T-helper 17 cell (primary cell): Measurements from ENCODE around the gene YAP1. TPM values are rescaled to one million over a fixed set of nuclear protein-coding genes. Genes with fewer than 3 reads are reported as not detected.

Source experiments
- ATAC-seq: fragments of 150-1000 bp; cut with Tn5 transposase; 2 replicates; pipeline ENCODE4 v1.10.0; 2021; ENCODE audit warnings: mild to moderate bottlenecking, moderate library complexity
- DNase-seq, 3 donors: peaks; one replicate each; pipeline versions ENCODE4 v3.0.0 to v3.0.0-alpha.2; 2020 to 2021
- H3K9me3 ChIP-seq: one replicate; pipeline ENCODE4 v1.7.0; 2013; ENCODE audit warnings: low read length, mild to moderate bottlenecking; ENCODE audit not compliant: control insufficient read depth, poor library complexity, severe bottlenecking
- H3K27ac Mint-ChIP-seq: one replicate; pipeline ENCODE4 v1.8.0; 2022; ENCODE audit warnings: mild to moderate bottlenecking, moderate library complexity, mixed read lengths
- H3K27me3 Mint-ChIP-seq: one replicate; pipeline ENCODE4 v1.8.0; 2022; ENCODE audit warnings: mixed read lengths
- H3K36me3 Mint-ChIP-seq: one replicate; pipeline ENCODE4 v1.8.0; 2022; ENCODE audit warnings: low read depth, mixed read lengths
- H3K4me1 Mint-ChIP-seq: one replicate; pipeline ENCODE4 v1.8.0; 2022; ENCODE audit warnings: mild to moderate bottlenecking, mixed read lengths
- H3K4me3 Mint-ChIP-seq: one replicate; pipeline ENCODE4 v1.8.0; 2022; ENCODE audit warnings: mild to moderate bottlenecking, moderate library complexity, mixed read lengths
- total RNA-seq, 4 donors: library from RNA in 2 of 4; stranded (reverse) in 2 of 4; gene quantifications; one replicate each; pipeline ENCODE4 v1.2.3 and lab custom pipeline; 2022 to 2026

Gene YAP1
- total RNA-seq, 2 donors from 2014 or later: 0.20 TPM; not detected in 1

DNA sequence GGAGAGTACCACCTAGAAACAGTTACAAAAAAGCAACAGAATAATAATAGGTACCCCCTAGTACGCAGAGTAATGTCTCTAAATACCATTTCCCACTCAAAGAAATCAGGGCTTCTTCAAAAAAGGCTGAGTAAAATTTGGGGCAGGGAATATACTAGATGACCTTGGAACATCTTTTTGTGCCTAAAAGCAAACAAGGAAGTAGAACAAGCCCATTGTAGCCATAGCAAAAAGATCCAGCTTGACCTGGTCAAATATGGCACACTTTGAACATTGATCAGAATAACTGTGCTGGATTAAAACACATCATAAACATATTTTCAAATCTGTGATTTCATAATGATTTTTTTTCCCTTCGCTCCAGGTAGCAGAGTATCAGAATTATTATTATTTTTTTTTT, 91.5 kb downstream of the YAP1 start:
- Mint-ChIP-seq H3K4me3 (no peak overlapping the region), H3K27me3 (peaks cover 50% of the 10 kb centered on the region), H3K36me3 (no peaks in the 10 kb centered on the region), H3K4me1 (no peaks in the 10 kb centered on the region), H3K27ac (no peak overlapping the region)
- no peak for DNase-seq
- ATAC-seq: no peak
- no peaks in the 10 kb centered on the region for H3K9me3 ChIP-seq

DNA sequence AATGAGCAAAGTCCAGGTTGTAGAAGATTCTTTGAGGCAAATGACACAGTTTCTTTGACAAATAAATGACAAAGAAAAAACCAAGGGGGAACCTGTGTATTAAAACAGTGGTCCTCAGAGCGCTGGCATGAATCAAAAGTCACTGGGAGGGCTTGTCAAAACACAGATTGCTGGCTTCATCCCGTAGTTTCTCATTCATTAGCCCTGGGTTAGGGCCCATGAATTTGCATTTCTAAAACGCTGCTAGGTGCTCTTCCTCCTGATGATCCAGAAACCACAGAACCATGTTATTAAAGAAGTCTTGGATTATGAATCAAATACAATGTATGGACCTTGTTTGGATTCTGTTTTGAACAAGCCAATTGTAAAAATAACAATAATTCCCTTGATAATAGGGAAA, 92.7 kb downstream of the YAP1 start:
- no peak for ATAC-seq
- no peak for DNase-seq
- no peak overlapping the region for H3K4me3 Mint-ChIP-seq
- no peak overlapping the region for H3K27ac Mint-ChIP-seq
- H3K4me1 Mint-ChIP-seq: no peaks in the 10 kb centered on the region
- H3K27me3 Mint-ChIP-seq: peaks cover 52% of the 10 kb centered on the region
- H3K9me3 ChIP-seq: no peaks in the 10 kb centered on the region
- H3K36me3 Mint-ChIP-seq: no peaks in the 10 kb centered on the region

DNA sequence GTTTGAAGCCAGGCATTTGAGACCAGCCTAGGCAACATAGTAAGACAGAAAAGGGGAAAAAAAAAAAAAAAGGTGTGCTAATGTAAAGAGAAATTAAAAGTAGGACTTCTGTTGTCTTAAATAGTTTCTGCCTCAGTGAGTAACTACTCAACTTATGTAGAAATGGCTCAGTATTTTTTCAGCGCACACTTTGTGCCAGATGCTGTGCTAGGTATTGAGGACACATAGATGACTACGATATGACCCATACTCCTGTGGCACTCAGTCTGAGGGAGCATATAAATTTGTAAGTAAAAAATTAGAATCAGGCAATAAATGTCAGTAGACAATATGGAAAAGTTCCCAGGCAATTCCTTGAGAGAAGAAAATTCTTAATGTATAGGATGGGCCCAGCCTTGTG, 93.9 kb downstream of the YAP1 start:
- no peak for DNase-seq
- no peaks in the 10 kb centered on the region for H3K9me3 ChIP-seq
- H3K27ac Mint-ChIP-seq: no peak overlapping the region
- peaks cover 43% of the 10 kb centered on the region for H3K27me3 Mint-ChIP-seq
- H3K4me1 Mint-ChIP-seq: no peaks in the 10 kb centered on the region
- no peaks in the 10 kb centered on the region for H3K36me3 Mint-ChIP-seq
- no peak overlapping the region for H3K4me3 Mint-ChIP-seq
- ATAC-seq: no peak

DNA sequence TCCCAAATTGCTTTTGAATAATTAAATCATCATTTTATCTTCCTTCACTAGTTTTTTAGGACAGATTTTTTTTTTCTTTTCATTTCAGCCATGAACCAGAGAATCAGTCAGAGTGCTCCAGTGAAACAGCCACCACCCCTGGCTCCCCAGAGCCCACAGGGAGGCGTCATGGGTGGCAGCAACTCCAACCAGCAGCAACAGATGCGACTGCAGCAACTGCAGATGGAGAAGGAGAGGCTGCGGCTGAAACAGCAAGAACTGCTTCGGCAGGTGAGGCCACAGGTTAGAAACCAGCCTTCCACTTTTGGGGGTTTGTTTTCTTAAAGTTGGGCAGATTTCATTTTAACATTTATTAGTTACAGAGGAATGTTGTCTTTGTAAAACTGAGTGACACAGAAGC, 95.6 kb downstream of the YAP1 start:
- no peak overlapping the region for H3K4me3 Mint-ChIP-seq
- no peak for ATAC-seq
- H3K4me1 Mint-ChIP-seq: no peaks in the 10 kb centered on the region
- no peak for DNase-seq
- no peaks in the 10 kb centered on the region for H3K36me3 Mint-ChIP-seq
- H3K9me3 ChIP-seq: no peaks in the 10 kb centered on the region
- H3K27ac Mint-ChIP-seq: no peak overlapping the region
- peaks cover 41% of the 10 kb centered on the region for H3K27me3 Mint-ChIP-seq

DNA sequence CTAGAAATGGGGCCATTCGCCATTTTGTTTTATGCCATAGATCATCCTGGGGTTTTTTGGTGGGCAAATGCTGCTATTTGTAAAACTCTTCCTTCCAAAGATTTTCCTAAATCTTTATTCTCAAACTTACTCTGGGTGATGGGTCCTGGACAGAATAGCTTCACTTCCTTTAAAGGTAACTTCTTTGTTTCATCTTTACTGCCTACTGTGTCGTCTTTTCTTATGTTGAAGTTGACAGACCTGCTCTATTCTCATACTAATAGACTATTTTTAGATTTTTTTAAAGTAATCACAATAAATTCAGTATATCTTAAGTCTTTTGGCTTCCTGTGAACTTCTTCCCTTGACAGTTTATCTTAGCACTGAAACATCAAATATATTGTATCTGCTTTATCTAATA, 98.6 kb downstream of the YAP1 start:
- H3K9me3 ChIP-seq: no peaks in the 10 kb centered on the region
- Mint-ChIP-seq H3K4me3 (no peak overlapping the region), H3K27ac (no peak overlapping the region), H3K4me1 (no peaks in the 10 kb centered on the region), H3K27me3 (peaks cover 45% of the 10 kb centered on the region), H3K36me3 (no peaks in the 10 kb centered on the region)
- ATAC-seq (no peak), DNase-seq (no peak)

DNA sequence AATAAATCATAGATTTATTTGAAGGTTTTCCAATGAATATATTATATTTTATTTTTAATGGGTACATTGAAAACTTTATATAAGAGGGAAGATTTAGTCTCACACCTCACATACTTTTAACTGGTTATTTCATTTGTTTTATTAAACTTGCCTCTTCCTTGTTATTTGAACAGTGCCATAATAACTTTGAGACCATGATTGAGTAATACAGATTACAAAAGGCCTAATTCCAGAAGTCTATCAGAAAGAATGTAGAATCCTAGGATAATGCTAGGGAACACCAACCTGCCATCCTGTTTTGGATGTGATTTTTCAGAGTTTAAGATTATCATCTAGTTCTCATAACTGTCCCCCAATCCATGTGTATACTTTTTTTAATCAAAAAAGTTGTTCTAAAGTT, 104.4 kb downstream of the YAP1 start:
- no peaks in the 10 kb centered on the region for H3K36me3 Mint-ChIP-seq

DNA sequence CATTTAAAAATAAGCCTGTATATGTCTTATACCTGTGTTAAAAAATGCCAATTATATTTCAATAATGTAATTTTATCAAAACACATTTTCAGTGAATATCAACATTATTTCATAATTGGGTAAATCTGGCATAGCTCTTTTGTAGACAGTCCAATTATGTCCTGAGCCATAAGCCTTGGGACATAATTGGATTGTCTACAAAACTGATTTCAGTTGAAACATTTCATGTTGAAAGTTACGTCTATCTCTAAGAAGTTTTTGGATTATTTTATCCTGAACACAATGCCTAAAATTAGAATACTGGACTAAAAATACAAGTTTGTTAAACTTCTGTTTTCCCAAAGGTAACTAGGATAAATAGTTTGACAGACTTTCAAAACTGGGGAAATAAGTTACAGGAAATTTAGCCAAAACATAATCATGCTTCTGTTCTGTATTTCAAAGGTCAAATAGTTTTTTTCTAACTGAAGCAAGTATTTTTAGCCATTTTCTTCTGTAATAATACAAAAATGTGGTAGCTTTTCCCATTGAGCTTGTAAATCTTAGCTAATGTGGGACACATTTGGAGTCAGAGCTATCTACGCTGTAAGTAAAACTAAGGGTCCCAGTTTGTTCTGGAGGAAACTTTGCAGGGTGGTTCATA, 106.3 kb downstream of the YAP1 start:
- Mint-ChIP-seq H3K4me1 (no peaks in the 10 kb centered on the region), H3K27ac (no peak overlapping the region), H3K4me3 (no peak overlapping the region), H3K27me3 (peaks cover 42% of the 10 kb centered on the region), H3K36me3 (no peaks in the 10 kb centered on the region)
- DNase-seq (no peak), ATAC-seq (no peak)
- H3K9me3 ChIP-seq: no peaks in the 10 kb centered on the region

More for the DNA sequence above, 104.4 kb downstream of the YAP1 start:
- H3K27me3 Mint-ChIP-seq: peaks cover 49% of the 10 kb centered on the region
- ATAC-seq (no peak), DNase-seq (no peak)
- no peak overlapping the region for H3K4me3 Mint-ChIP-seq
- no peaks in the 10 kb centered on the region for H3K9me3 ChIP-seq
- H3K27ac Mint-ChIP-seq: no peak overlapping the region
- H3K4me1 Mint-ChIP-seq: no peaks in the 10 kb centered on the region

DNA sequence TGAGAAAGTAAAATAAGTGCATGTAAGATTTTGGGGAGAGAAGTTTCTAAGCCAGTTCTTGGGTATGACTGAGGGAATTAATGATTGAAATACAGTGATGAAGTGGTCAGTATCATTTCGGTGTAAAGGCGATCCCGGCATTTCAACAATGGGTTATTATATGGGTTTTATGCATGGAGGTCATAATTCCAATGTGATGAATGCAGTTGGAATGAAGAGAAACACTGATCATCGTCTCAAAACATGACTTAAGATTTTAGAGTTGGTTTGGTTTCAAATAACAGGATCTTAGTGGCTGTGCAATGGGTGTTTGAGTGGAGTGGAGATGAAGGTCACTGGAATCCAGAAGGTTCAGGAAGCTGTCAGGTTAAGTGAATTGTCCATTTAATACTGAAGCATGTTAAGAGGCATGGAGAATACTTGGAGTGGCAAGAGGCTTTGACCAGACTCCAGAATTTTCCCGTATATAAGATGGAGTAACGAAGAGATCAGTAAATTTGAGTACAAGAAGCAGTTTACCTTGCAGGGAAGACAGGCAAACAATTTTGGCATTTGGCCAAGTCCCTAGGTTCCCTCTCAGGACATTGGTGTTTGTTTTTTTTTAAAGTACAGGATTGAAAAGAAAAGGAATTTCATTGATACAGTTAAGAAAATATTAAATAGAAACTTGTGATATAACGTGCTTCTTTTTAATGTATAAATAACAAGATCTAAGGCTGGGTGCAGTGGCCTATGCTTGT, 110.7 kb downstream of the YAP1 start:
- DNase-seq (no peak), ATAC-seq (no peak)
- Mint-ChIP-seq H3K36me3 (no peaks in the 10 kb centered on the region), H3K27ac (no peak overlapping the region), H3K4me3 (no peak overlapping the region), H3K4me1 (peaks cover 5% of the 10 kb centered on the region), H3K27me3 (peaks cover 18% of the 10 kb centered on the region)
- no peaks in the 10 kb centered on the region for H3K9me3 ChIP-seq

DNA sequence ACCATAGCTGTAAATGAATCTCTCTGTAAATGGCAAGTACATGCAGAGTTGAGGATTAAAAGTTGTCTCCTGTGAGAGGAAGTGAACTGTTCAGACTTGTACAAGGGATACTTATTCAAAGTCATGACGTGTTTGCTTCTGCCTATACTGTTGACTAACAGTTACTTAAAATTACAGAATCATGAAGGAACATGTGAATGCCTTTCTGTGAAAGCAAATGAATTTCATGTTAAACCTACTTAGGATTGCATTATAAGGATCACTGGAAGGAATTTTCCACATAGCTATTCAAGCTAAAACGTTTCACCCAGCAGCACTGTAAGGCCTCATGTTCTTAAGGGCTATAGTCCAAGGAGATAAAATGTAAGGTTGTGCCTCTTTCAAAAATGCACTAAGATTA, 113.6 kb downstream of the YAP1 start:
- Mint-ChIP-seq H3K4me1 (peaks cover 9% of the 10 kb centered on the region), H3K27me3 (peaks cover 6% of the 10 kb centered on the region), H3K27ac (no peak overlapping the region), H3K36me3 (peaks cover 2% of the 10 kb centered on the region), H3K4me3 (no peak overlapping the region)
- no peak for ATAC-seq
- no peak for DNase-seq
- H3K9me3 ChIP-seq: no peaks in the 10 kb centered on the region

DNA sequence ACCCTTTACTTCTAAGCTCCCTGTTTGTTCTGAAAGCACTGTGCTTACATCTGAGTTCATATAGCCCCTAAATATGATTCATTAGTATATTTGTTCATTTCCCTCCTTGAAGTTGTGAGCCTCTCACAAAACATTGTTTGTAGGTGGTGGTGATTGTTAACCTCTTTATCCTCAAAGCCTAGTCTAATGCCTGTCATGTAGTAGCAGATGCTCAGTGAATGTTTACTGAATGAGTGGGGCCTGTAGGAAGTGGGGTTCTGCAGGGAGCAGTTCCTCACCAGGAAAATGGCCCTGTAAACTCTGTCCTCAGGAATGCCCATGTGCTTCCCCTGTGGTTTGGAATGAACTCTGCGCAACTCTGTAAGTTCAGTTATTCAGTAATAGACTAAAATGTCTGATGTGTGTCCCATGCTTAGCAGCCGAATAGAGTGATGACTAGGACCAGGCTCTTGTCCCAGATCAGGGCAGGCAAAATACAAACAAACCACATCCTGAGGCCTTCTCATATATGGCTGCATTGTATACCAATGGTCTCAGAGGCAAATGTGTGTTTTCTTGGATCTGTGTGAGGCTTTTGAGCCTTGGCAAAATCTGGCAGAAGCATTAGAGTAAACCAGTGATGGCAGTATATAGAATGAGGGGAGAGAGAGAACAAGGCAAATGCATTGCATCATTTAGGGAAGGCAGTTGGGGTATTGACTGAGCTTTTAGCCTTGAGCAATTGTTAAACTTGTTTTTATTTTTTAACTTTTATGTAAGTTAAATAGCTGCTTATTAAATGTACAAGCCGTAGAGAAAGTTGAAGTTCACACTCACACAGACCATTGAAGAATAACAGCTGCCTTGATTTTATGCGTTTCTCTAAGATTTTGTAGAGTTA, 115.7 kb downstream of the YAP1 start:
- DNase-seq (no peak), ATAC-seq (no peak)
- no peaks in the 10 kb centered on the region for H3K9me3 ChIP-seq
- H3K4me3 Mint-ChIP-seq: no peak overlapping the region
- H3K27ac Mint-ChIP-seq: no peak overlapping the region
- peaks cover 13% of the 10 kb centered on the region for H3K27me3 Mint-ChIP-seq
- H3K36me3 Mint-ChIP-seq: peaks cover 3% of the 10 kb centered on the region
- peaks cover 11% of the 10 kb centered on the region for H3K4me1 Mint-ChIP-seq

DNA sequence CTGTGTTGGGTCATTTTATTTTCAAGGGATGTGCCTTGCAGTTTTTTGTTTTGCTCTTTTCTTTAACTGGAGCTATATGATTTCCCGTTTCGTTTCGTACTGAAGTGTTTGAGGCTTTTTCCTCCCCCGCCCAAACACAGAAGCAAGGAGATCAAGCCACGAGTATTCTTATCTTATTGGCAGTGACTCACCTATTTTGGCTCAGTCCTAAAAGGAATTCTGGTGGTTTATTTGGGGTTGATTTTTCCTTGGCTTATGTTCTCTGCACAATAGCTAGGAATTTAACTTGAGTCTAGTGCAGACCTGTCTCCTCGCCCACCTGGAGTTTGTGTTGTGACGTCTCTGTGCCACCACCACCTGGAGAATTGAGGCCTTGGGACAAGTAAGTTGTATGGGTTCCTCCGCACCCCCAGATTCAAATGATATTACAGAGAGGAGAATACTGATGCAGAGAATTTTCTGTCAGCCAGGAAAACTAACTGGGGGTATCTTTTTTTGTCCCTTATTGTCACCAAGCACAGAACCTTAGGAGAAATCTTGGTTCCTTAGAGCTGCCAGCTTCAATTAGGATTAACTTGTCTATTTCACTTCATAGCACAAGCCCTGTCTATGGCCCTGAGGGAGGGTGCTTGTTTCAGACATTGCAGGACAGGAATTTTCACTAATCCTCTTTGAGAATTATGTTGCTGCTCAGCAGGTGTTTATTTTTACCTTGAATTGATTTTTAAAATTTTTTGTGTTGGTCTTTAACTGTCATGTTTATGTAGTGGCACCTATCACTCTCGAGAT, 116.6 kb downstream of the YAP1 start:
- H3K27ac Mint-ChIP-seq: no peak overlapping the region
- DNase-seq (no peak), ATAC-seq (no peak)
- peaks cover 23% of the 10 kb centered on the region for H3K27me3 Mint-ChIP-seq
- H3K36me3 Mint-ChIP-seq: peaks cover 3% of the 10 kb centered on the region
- no peak overlapping the region for H3K4me3 Mint-ChIP-seq
- H3K9me3 ChIP-seq: no peaks in the 10 kb centered on the region
- H3K4me1 Mint-ChIP-seq: peaks cover 11% of the 10 kb centered on the region

DNA sequence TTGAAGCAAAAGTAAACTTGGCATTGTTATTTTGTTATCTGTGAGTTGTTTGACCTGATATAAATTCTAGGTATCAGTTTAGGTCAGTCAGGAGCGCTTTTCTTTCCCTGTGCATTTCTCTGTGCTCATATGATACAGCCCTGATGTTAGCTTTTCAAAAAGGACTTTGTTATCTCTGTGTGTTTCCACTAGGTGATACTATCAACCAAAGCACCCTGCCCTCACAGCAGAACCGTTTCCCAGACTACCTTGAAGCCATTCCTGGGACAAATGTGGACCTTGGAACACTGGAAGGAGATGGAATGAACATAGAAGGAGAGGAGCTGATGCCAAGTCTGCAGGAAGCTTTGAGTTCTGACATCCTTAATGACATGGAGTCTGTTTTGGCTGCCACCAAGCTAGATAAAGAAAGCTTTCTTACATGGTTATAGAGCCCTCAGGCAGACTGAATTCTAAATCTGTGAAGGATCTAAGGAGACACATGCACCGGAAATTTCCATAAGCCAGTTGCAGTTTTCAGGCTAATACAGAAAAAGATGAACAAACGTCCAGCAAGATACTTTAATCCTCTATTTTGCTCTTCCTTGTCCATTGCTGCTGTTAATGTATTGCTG, 119.4 kb downstream of the YAP1 start:
- Mint-ChIP-seq H3K27ac (no peak overlapping the region), H3K27me3 (peaks cover 32% of the 10 kb centered on the region), H3K36me3 (peaks cover 3% of the 10 kb centered on the region), H3K4me1 (peaks cover 8% of the 10 kb centered on the region), H3K4me3 (no peak overlapping the region)
- no peaks in the 10 kb centered on the region for H3K9me3 ChIP-seq
- DNase-seq (no peak), ATAC-seq (no peak)
